Measurements from ENCODE around the gene GAB1. TPM values are rescaled to one million over a fixed set of nuclear protein-coding genes. Genes with fewer than 3 reads are reported as not detected.

GAB1 gene
- total RNA-seq, 3 donors from 2014 or later (not counting 1 experiment from before 2014, with no cell fraction given) = 11.5 to 25.4 (median 11.9) TPM

DNA sequence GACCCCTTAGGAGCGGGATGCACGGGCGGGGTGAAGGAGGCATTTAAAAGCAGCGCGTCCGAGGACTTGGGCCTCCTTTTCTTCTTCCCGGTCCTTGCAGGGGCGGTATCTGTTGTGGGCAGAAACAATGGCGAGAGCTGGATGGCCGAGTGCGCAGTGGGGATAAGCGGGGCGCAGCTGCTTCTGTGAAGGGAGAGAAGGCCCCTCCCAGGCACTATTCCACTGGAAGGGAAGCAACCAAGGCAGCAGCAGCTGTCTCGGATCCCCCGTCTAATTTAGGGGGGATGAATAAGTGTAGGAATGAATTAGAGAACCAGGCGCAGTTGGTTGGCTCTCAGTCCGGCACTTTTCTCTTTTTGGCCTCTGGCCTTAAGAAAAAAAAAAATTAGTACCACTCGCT is 177.8 kb downstream of the GAB1 start:
- no peaks in the 10 kb centered on the region for H3K27me3 ChIP-seq (ENCODE audit: control insufficient read depth, insufficient read depth, low read length)
- Mint-ChIP-seq H3K27ac (peak overlapping the region; percentile 96 to 98), H3K4me3 (peak overlapping the region; percentile 95), H3K9me3 (no peaks in the 10 kb centered on the region), H3K4me1 (peaks cover 43 to 48% of the 10 kb centered on the region in 2 donors), H3K27me3 (ENCODE audit: low read depth in 2 of 2) (no peaks in the 10 kb centered on the region), H3K36me3 (peaks cover 10% of the 10 kb centered on the region)
- 1% methylated on average over 18 of the region's 18 CpGs for WGBS (ENCODE audit: insufficient coverage)
- peaks cover 8% of the 10 kb centered on the region for H3K4me1 ChIP-seq (ENCODE audit: control insufficient read depth, insufficient read depth, low read length)
- DNase-seq = peak in 1 of 2 donors; percentile 38
- peak overlapping the region; percentile 99 for H3K27ac ChIP-seq (ENCODE audit: low read length)
- TF ChIP-seq, protein P1, sequence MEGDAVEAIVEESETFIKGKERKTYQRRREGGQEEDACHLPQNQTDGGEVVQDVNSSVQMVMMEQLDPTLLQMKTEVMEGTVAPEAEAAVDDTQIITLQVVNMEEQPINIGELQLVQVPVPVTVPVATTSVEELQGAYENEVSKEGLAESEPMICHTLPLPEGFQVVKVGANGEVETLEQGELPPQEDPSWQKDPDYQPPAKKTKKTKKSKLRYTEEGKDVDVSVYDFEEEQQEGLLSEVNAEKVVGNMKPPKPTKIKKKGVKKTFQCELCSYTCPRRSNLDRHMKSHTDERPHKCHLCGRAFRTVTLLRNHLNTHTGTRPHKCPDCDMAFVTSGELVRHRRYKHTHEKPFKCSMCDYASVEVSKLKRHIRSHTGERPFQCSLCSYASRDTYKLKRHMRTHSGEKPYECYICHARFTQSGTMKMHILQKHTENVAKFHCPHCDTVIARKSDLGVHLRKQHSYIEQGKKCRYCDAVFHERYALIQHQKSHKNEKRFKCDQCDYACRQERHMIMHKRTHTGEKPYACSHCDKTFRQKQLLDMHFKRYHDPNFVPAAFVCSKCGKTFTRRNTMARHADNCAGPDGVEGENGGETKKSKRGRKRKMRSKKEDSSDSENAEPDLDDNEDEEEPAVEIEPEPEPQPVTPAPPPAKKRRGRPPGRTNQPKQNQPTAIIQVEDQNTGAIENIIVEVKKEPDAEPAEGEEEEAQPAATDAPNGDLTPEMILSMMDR (IDR thresholded peaks at IDR 0.05) = no peak
- H3K36me3 ChIP-seq (ENCODE audit: control insufficient read depth, insufficient read depth, low read length) = peaks cover 23% of the 10 kb centered on the region
- intact Hi-C loops (cut with micrococcal nuclease) = no loop called here
- ATAC-seq = no peak
- H3K9me3 ChIP-seq (ENCODE audit: control insufficient read depth, insufficient read depth, low read length) = no peaks in the 10 kb centered on the region
- H3K4me3 ChIP-seq (ENCODE audit: low read length) = peak overlapping the region; percentile 94

DNA sequence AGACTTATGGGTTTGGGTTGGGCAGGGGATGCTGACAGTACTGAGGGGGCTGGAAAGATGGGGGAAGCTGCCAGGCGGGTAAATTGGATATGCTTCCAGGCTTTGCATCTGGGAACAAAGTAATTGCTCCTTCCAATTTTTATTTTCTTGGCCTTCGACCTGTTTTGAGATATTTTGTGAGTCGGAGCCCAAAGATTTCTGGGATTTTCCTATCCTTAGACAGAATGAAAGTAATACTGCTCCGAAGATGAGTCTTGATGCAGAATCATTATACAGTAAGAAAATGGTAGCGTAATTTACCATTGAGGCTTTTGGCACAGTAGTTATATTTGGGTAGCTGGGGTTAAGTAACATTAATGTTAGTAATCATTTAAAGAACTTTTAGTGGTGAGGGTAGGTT is 178.2 kb downstream of the GAB1 start:
- H3K9me3 ChIP-seq (ENCODE audit: control insufficient read depth, insufficient read depth, low read length) = no peaks in the 10 kb centered on the region
- intact Hi-C loops (cut with micrococcal nuclease) = no loop called here
- H3K4me1 Mint-ChIP-seq = peaks cover 47 to 52% of the 10 kb centered on the region in 2 donors
- H3K27me3 ChIP-seq (ENCODE audit: control insufficient read depth, insufficient read depth, low read length) = no peaks in the 10 kb centered on the region
- H3K4me3 ChIP-seq (ENCODE audit: low read length) = peak overlapping the region; percentile 94
- DNase-seq (no peak), ATAC-seq (no peak)
- TF ChIP-seq, protein P1 (IDR thresholded peaks at IDR 0.05) = no peak
- H3K4me1 ChIP-seq (ENCODE audit: control insufficient read depth, insufficient read depth, low read length) = peaks cover 8% of the 10 kb centered on the region
- peaks cover 14% of the 10 kb centered on the region for H3K36me3 Mint-ChIP-seq
- H3K36me3 ChIP-seq (ENCODE audit: control insufficient read depth, insufficient read depth, low read length) = peaks cover 26% of the 10 kb centered on the region
- H3K27ac ChIP-seq (ENCODE audit: low read length) = peak overlapping the region; percentile 99
- H3K4me3 Mint-ChIP-seq = peak overlapping the region; percentile 95
- H3K9me3 Mint-ChIP-seq = no peaks in the 10 kb centered on the region
- H3K27ac Mint-ChIP-seq = peak overlapping the region; percentile 96 to 98
- no peaks in the 10 kb centered on the region for H3K27me3 Mint-ChIP-seq (ENCODE audit: low read depth in 2 of 2)
- whole genome bisulfite sequencing (ENCODE audit: insufficient coverage) = 41% methylated on average over 5 of the region's 5 CpGs

DNA sequence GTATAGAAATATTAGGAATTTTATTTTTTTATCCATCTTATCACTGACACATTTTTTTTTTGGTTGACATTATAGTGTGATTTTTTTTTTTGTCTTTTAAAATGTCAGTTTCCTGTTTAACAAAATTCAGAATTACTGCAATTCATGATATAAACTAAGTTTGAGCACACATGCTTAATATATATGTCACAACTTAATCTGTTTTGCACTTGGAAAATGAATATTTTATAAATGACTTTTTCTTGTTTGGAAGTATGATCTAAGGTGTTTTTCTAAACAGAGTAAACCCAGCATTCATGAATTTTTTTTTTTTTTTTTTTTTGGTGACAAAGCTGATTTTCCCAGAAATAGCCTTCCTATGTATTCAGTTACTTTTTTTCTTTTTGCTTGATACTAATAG is 179.2 kb downstream of the GAB1 start:
- Mint-ChIP-seq H3K27ac (peak overlapping the region; percentile 72 to 98), H3K27me3 (ENCODE audit: low read depth in 2 of 2) (no peaks in the 10 kb centered on the region), H3K4me1 (peaks cover 56 to 59% of the 10 kb centered on the region in 2 donors), H3K4me3 (peak overlapping the region; percentile 95), H3K9me3 (no peaks in the 10 kb centered on the region), H3K36me3 (peaks cover 15% of the 10 kb centered on the region)
- Histone ChIP-seq H3K27me3 (ENCODE audit: control insufficient read depth, insufficient read depth, low read length) (no peaks in the 10 kb centered on the region), H3K4me3 (ENCODE audit: low read length) (no peak overlapping the region), H3K36me3 (ENCODE audit: control insufficient read depth, insufficient read depth, low read length) (peaks cover 30% of the 10 kb centered on the region), H3K9me3 (ENCODE audit: control insufficient read depth, insufficient read depth, low read length) (no peaks in the 10 kb centered on the region), H3K4me1 (ENCODE audit: control insufficient read depth, insufficient read depth, low read length) (peaks cover 8% of the 10 kb centered on the region), H3K27ac (ENCODE audit: low read length) (no peak overlapping the region)
- TF ChIP-seq, protein P1 (IDR thresholded peaks at IDR 0.05) = no peak
- no peak for DNase-seq
- intact Hi-C loops (cut with micrococcal nuclease) = no loop called here
- no peak for ATAC-seq

DNA sequence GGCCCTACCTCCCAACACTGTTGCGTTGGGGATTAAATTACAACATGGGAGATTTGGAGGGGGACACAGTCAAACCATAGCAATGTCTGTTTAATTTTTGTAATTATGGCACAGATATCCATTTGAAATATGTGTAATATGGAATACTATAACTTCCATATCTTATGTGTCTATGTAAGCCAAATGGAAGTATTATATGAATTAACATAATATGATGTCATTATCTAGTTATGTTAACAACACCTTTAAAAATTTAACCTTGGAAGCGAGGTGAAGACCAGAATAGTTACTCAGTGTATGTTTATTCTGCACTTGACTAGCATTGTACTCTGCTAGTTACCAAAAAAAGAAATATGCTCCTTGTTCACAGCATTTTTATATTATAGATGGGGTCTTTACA is 181.1 kb downstream of the GAB1 start:
- H3K9me3 ChIP-seq (ENCODE audit: control insufficient read depth, insufficient read depth, low read length) = no peaks in the 10 kb centered on the region

More for the DNA sequence above, 181.1 kb downstream of the GAB1 start:
- peak overlapping the region; percentile 37 to 98 for H3K27ac Mint-ChIP-seq
- no CpG with 5 or more reads among the region's 2 CpGs for WGBS (ENCODE audit: insufficient coverage)
- H3K27me3 ChIP-seq (ENCODE audit: control insufficient read depth, insufficient read depth, low read length) = no peaks in the 10 kb centered on the region
- no peak overlapping the region for H3K4me3 ChIP-seq (ENCODE audit: low read length)
- no peak overlapping the region for H3K27ac ChIP-seq (ENCODE audit: low read length)
- peaks cover 15% of the 10 kb centered on the region for H3K36me3 Mint-ChIP-seq
- H3K36me3 ChIP-seq (ENCODE audit: control insufficient read depth, insufficient read depth, low read length) = peaks cover 45% of the 10 kb centered on the region
- no peak overlapping the region for H3K4me3 Mint-ChIP-seq
- DNase-seq (no peak), ATAC-seq (no peak)
- H3K27me3 Mint-ChIP-seq (ENCODE audit: low read depth in 2 of 2) = no peaks in the 10 kb centered on the region
- intact Hi-C loops (cut with micrococcal nuclease) = no loop called here
- peaks cover 8% of the 10 kb centered on the region for H3K4me1 ChIP-seq (ENCODE audit: control insufficient read depth, insufficient read depth, low read length)
- TF ChIP-seq, protein P1 (IDR thresholded peaks at IDR 0.05) = no peak
- no peaks in the 10 kb centered on the region for H3K9me3 Mint-ChIP-seq
- peaks cover 62 to 66% of the 10 kb centered on the region in 2 donors for H3K4me1 Mint-ChIP-seq
